Measurements from ENCODE around the gene CSF3R.

Gene CSF3R

GRCh38 chr1:36467027-36467410 lies 15.7 kb downstream of the CSF3R start:
- no peak for DNase-seq (ENCODE audit: low read depth)
- no peak overlapping the region for H3K4me3 ChIP-seq (ENCODE audit: control insufficient read depth, low read depth, low read length)
- no peak for TF ChIP-seq CTCF (IDR thresholded peaks at IDR 0.05; ENCODE audit: control insufficient read depth, insufficient read depth, low read depth, low read length, missing control alignments)

- no peak for DNase-seq (ENCODE audit: low read depth)
- H3K4me3 ChIP-seq (ENCODE audit: control insufficient read depth, low read depth, low read length) = no peak overlapping the region
- TF ChIP-seq CTCF (IDR thresholded peaks at IDR 0.05; ENCODE audit: control insufficient read depth, insufficient read depth, low read depth, low read length, missing control alignments) = no peak
Measured at GRCh38 chr1:36466370-36467026, 16.2 kb downstream of the CSF3R start.

GRCh38 chr1:36465731-36466369 lies 16.9 kb downstream of the CSF3R start:
- TF ChIP-seq CTCF (IDR thresholded peaks at IDR 0.05; ENCODE audit: control insufficient read depth, insufficient read depth, low read depth, low read length, missing control alignments) = no peak
- H3K4me3 ChIP-seq (ENCODE audit: control insufficient read depth, low read depth, low read length) = no peak overlapping the region
- DNase-seq (ENCODE audit: low read depth) = no peak

- no peak for DNase-seq (ENCODE audit: low read depth)
- no peak for TF ChIP-seq CTCF (IDR thresholded peaks at IDR 0.05; ENCODE audit: control insufficient read depth, insufficient read depth, low read depth, low read length, missing control alignments)
- H3K4me3 ChIP-seq (ENCODE audit: control insufficient read depth, low read depth, low read length) = peak overlapping the region; percentile 68
Measured at GRCh38 chr1:36464605-36465393, 17.9 kb downstream of the CSF3R start.

- H3K4me3 ChIP-seq (ENCODE audit: control insufficient read depth, low read depth, low read length) = peak within 1 kb of the TSS; percentile 68
- TF ChIP-seq CTCF (IDR thresholded peaks at IDR 0.05; ENCODE audit: control insufficient read depth, insufficient read depth, low read depth, low read length, missing control alignments) = no peak
Measured at GRCh38 chr1:36463803-36464604, 18.7 kb downstream of the CSF3R start, which contains the start of gene MRPS15. Gene MRPS15, minus strand, starts transcription at chr1:36464384. Its CDS starts 109 bp downstream, at chr1:36464275.

GRCh38 chr1:36463463-36463802 lies 19.3 kb downstream of the CSF3R start:
- peak overlapping the region; percentile 68 for H3K4me3 ChIP-seq (ENCODE audit: control insufficient read depth, low read depth, low read length)
- no peak for DNase-seq (ENCODE audit: low read depth)
- TF ChIP-seq CTCF (IDR thresholded peaks at IDR 0.05; ENCODE audit: control insufficient read depth, insufficient read depth, low read depth, low read length, missing control alignments) = no peak

More at GRCh38 chr1:36463803-36464604, 18.7 kb downstream of the CSF3R start, which contains the start of gene MRPS15:
- peak; percentile 75 for DNase-seq (ENCODE audit: low read depth)
